RPMI7951 (cell line): ENCODE results near the gene EVPL. TPM values are rescaled to one million over a fixed set of nuclear protein-coding genes. Genes with fewer than 3 reads are reported as not detected.
A peak's percentile ranks its signal among the peaks of the same experiment; 100 is the strongest.

Source experiments
- DNase-seq: peaks from one replicate; pipeline ENCODE4 v3.0.0-alpha.2; 2012; ENCODE audit warnings: low read depth
- total RNA-seq: library from RNA; depleted of rRNA; stranded (reverse); fragments of >200 nt; shearing (Covaris generic); gene quantifications from 2 replicates; pipeline ENCODE4 v1.2.3, GENCODE V29; 2014

The EVPL gene
- total RNA-seq, 1 experiment from 2014 or later, result not detected

GRCh38 chr17:76018340-76018680 is 8.8 kb downstream of the EVPL start:
- DNase-seq, result no peak

- DNase-seq, result no peak
These were observed 9.4 kb downstream of the EVPL start for GRCh38 chr17:76017481-76018339.

- DNase-seq, result peak; percentile 12
These were observed 12.2 kb downstream of the EVPL start for GRCh38 chr17:76014925-76015261.

GRCh38 chr17:76014100-76014924 is 12.8 kb downstream of the EVPL start:
- peak; percentile 52 for DNase-seq

GRCh38 chr17:76013377-76013932 is 13.7 kb downstream of the EVPL start:
- peak; percentile 15 for DNase-seq

GRCh38 chr17:76011951-76012350 is 15.2 kb downstream of the EVPL start:
- DNase-seq, result no peak

- no peak for DNase-seq
These were observed 17.0 kb downstream of the EVPL start for GRCh38 chr17:76009969-76010661.

GRCh38 chr17:76009447-76009846 is 17.7 kb downstream of the EVPL start:
- DNase-seq, result no peak

GRCh38 chr17:76008630-76009425 is 18.3 kb downstream of the EVPL start:
- no peak for DNase-seq

GRCh38 chr17:76008208-76008607 is 18.9 kb downstream of the EVPL start:
- no peak for DNase-seq

- DNase-seq, result no peak
These were observed 19.3 kb downstream of the EVPL start for GRCh38 chr17:76007850-76008165.

- no peak for DNase-seq
These were observed 19.8 kb downstream of the EVPL start for GRCh38 chr17:76007131-76007849.

GRCh38 chr17:76005263-76006149 is 21.6 kb downstream of the EVPL start:
- peak; percentile 43 for DNase-seq

GRCh38 chr17:76004750-76005262 is 22.3 kb downstream of the EVPL start:
- no peak for DNase-seq

- no peak for DNase-seq
These were observed 23.2 kb downstream of the EVPL start for GRCh38 chr17:76003915-76004314.

- no peak for DNase-seq
These were observed 25.0 kb downstream of the EVPL start for GRCh38 chr17:76002100-76002499.

GRCh38 chr17:76000755-76001521 is 26.2 kb downstream of the EVPL start, which contains the start of gene CDK3:
Gene CDK3, plus strand, starts transcription at chr17:76000855. Its CDS starts 571 bp downstream, at chr17:76001426.
- DNase-seq, result no peak

- DNase-seq, result no peak
These were observed 26.9 kb downstream of the EVPL start for GRCh38 chr17:76000016-76000754.
